HepG2 (cell line): Measurements from ENCODE around the gene NRBP1. TPM values are rescaled to one million over a fixed set of nuclear protein-coding genes. Genes with fewer than 3 reads are reported as not detected.

Experiments
- CERS6 ChIP-seq: sonication (generic); formaldehyde crosslinking; IDR thresholded peaks from 2 replicates; pipeline ENCODE4 v1.5.0; 2020; ENCODE audit warnings: missing genetic modification reagents
- CHD2 ChIP-seq: IDR thresholded peaks from 2 replicates; pipeline ENCODE4 v1.6.1; 2011; ENCODE audit warnings: low read depth, low read length, improper control_type of control experiment
- E2F5 ChIP-seq: sonication (generic); formaldehyde crosslinking; conservative IDR thresholded peaks from 2 replicates; pipeline ENCODE4 v1.4.0; 2020; ENCODE audit warnings: missing genetic modification reagents
- ELK4 ChIP-seq: sonication (generic); formaldehyde crosslinking; IDR thresholded peaks from 2 replicates; pipeline ENCODE4 v1.9.0; 2021; ENCODE audit warnings: missing genetic modification reagents, borderline replicate concordance
- FOXK2 ChIP-seq: fragments of 450-650 bp; IDR thresholded peaks from 2 replicates; pipeline ENCODE4 v1.6.1; 2016
- HHEX ChIP-seq: IDR thresholded peaks from 2 replicates; pipeline ENCODE4 v1.6.1; 2016; ENCODE audit warnings: control low read depth
- PAX8 ChIP-seq: sonication (generic); formaldehyde crosslinking; IDR thresholded peaks from 2 replicates; pipeline ENCODE4 v1.8.0; 2022; ENCODE audit warnings: mild to moderate bottlenecking, missing genetic modification reagents, borderline replicate concordance
- SNAPC5 ChIP-seq: sonication (generic); formaldehyde crosslinking; IDR thresholded peaks from 2 replicates; pipeline ENCODE4 v1.8.1; 2023; ENCODE audit warnings: mild to moderate bottlenecking, missing genetic modification reagents, borderline replicate concordance
- SNRNP70 ChIP-seq: fragments of 200-400 bp; formaldehyde crosslinking; IDR thresholded peaks from 2 replicates; pipeline ENCODE4 v1.6.1; 2017; ENCODE audit warnings: mild to moderate bottlenecking, low read depth, low read length, moderate library complexity
- STAG1 ChIP-seq: sonication (generic); formaldehyde crosslinking; IDR thresholded peaks from 2 replicates; pipeline ENCODE4 v1.4.0; 2020; ENCODE audit warnings: missing genetic modification reagents
- TBX3 ChIP-seq: fragments of 450-650 bp; IDR thresholded peaks from 2 replicates; pipeline ENCODE4 v1.6.1; 2017; ENCODE audit warnings: antibody characterized with exemption, mild to moderate bottlenecking, inconsistent platforms, borderline replicate concordance
- TCF7 ChIP-seq: sonication (generic); IDR thresholded peaks from 2 replicates; pipeline ENCODE4 v1.6.1; 2016; ENCODE audit warnings: antibody characterized with exemption, low read depth
- THYN1 ChIP-seq: sonication (generic); formaldehyde crosslinking; IDR thresholded peaks from 2 replicates; pipeline ENCODE4 v1.8.1; 2023; ENCODE audit warnings: low read depth, mild to moderate bottlenecking, moderate library complexity, missing genetic modification reagents, borderline replicate concordance
- ZNF335 ChIP-seq: sonication (generic); formaldehyde crosslinking; IDR thresholded peaks from 2 replicates; pipeline ENCODE4 v1.4.0; 2020; ENCODE audit warnings: missing genetic modification reagents
- ZNF547 ChIP-seq: sonication (generic); formaldehyde crosslinking; IDR thresholded peaks from 2 replicates; pipeline ENCODE4 v1.5.1; 2020; ENCODE audit warnings: mild to moderate bottlenecking, missing genetic modification reagents
- ZNF773 ChIP-seq: sonication (generic); formaldehyde crosslinking; IDR thresholded peaks from 2 replicates; pipeline ENCODE4 v1.4.0; 2020; ENCODE audit warnings: missing genetic modification reagents, borderline replicate concordance
- polyA plus RNA-seq, 8 experiments: library from polyadenylated mRNA; depleted of rRNA in 3 of 8; stranded (reverse) in 7 of 8; unstranded in 1 of 8; fragments of >200 nt; fragmentation: Illumina TruSeq in 4 of 8; extraction: Trizol in 4 of 8; gene quantifications; 2 replicates each; pipeline versions ENCODE4 v1.2.1 to v1.2.3, GENCODE V29; 2011 to 2016; ENCODE audit warnings: low read depth in 4 of 8, missing spikeins in 1 of 8, mixed read lengths in 1 of 8; ENCODE audit not compliant: insufficient read depth in 1 of 8
- total RNA-seq, 5 experiments: library from RNA; depleted of rRNA; stranded (reverse); fragments of >200 nt; fragmentation: Illumina TruSeq; extraction: Trizol; gene quantifications; 2 replicates each; pipeline ENCODE4 v1.2.3, GENCODE V29; 2016; ENCODE audit warnings: low read depth in 1 of 5
- TF ChIP-seq, protein P1 (sequence below): sonication (generic); formaldehyde crosslinking; IDR thresholded peaks from 2 replicates; pipeline ENCODE4 v1.5.1; 2020; ENCODE audit warnings: mild to moderate bottlenecking, missing genetic modification reagents, borderline replicate concordance
- TF ChIP-seq, protein P2 (sequence below): sonication (generic); formaldehyde crosslinking; IDR thresholded peaks from 2 replicates; pipeline ENCODE4 v1.5.1; 2020; ENCODE audit warnings: mild to moderate bottlenecking, missing genetic modification reagents, borderline replicate concordance

NRBP1 gene
- total and polyA plus RNA-seq, 2 of the 13 experiments (the other 11 are each of a cell fraction or from before 2014, with no cell fraction given), result 165 to 240 TPM

GRCh38 chr2:27489498-27490397 lies 61.3 kb downstream of the NRBP1 start, which contains the start of gene IFT172 (continued):
- no peak for TF ChIP-seq HHEX (CRISPR knock-in tag)
- TF ChIP-seq STAG1 (CRISPR knock-in tag), result no peak; the same call in 1 of the 2 replicates
- TF ChIP-seq, protein P1, sequence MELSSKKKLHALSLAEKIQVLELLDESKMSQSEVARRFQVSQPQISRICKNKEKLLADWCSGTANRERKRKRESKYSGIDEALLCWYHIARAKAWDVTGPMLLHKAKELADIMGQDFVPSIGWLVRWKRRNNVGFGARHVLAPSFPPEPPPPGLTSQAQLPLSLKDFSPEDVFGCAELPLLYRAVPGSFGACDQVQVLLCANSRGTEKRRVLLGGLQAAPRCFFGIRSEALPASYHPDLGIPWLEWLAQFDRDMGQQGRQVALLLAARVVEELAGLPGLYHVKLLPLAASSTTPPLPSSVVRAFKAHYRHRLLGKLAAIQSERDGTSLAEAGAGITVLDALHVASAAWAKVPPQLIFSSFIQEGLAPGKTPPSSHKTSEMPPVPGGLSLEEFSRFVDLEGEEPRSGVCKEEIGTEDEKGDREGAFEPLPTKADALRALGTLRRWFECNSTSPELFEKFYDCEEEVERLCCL (CRISPR knock-in tag), result peak; percentile 46; the same call in 1 of the 2 replicates
- no peak for TF ChIP-seq ELK4 (CRISPR knock-in tag)
- TF ChIP-seq, protein P2, sequence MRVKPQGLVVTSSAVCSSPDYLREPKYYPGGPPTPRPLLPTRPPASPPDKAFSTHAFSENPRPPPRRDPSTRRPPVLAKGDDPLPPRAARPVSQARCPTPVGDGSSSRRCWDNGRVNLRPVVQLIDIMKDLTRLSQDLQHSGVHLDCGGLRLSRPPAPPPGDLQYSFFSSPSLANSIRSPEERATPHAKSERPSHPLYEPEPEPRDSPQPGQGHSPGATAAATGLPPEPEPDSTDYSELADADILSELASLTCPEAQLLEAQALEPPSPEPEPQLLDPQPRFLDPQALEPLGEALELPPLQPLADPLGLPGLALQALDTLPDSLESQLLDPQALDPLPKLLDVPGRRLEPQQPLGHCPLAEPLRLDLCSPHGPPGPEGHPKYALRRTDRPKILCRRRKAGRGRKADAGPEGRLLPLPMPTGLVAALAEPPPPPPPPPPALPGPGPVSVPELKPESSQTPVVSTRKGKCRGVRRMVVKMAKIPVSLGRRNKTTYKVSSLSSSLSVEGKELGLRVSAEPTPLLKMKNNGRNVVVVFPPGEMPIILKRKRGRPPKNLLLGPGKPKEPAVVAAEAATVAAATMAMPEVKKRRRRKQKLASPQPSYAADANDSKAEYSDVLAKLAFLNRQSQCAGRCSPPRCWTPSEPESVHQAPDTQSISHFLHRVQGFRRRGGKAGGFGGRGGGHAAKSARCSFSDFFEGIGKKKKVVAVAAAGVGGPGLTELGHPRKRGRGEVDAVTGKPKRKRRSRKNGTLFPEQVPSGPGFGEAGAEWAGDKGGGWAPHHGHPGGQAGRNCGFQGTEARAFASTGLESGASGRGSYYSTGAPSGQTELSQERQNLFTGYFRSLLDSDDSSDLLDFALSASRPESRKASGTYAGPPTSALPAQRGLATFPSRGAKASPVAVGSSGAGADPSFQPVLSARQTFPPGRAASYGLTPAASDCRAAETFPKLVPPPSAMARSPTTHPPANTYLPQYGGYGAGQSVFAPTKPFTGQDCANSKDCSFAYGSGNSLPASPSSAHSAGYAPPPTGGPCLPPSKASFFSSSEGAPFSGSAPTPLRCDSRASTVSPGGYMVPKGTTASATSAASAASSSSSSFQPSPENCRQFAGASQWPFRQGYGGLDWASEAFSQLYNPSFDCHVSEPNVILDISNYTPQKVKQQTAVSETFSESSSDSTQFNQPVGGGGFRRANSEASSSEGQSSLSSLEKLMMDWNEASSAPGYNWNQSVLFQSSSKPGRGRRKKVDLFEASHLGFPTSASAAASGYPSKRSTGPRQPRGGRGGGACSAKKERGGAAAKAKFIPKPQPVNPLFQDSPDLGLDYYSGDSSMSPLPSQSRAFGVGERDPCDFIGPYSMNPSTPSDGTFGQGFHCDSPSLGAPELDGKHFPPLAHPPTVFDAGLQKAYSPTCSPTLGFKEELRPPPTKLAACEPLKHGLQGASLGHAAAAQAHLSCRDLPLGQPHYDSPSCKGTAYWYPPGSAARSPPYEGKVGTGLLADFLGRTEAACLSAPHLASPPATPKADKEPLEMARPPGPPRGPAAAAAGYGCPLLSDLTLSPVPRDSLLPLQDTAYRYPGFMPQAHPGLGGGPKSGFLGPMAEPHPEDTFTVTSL (CRISPR knock-in tag), result 0 out of 2 replicates have a peak, but pooled peaks have one; percentile 14
- TF ChIP-seq TCF7, result no peak
- 0 out of 2 replicates have a peak, but pooled peaks have one; percentile 31 for TF ChIP-seq ZNF547 (CRISPR knock-in tag)
- no peak for TF ChIP-seq E2F5 (CRISPR knock-in tag)
- no peak for TF ChIP-seq THYN1 (CRISPR knock-in tag)
- no peak for TF ChIP-seq CERS6 (CRISPR knock-in tag)
- peak; percentile 99 for TF ChIP-seq FOXK2
- TF ChIP-seq ZNF335 (CRISPR knock-in tag), result peak; percentile 76
- TF ChIP-seq TBX3, result no peak
- TF ChIP-seq CHD2, result peak; percentile 46; the same call in 1 of the 2 replicates
- TF ChIP-seq SNAPC5, result peak; percentile 54; the same call in 1 of the 2 replicates
- TF ChIP-seq SNRNP70, result no peak
- TF ChIP-seq PAX8 (CRISPR knock-in tag), result no peak
- TF ChIP-seq ZNF773 (CRISPR knock-in tag), result no peak
